Activated gamma-delta T cell treated with anti-CD3 and anti-CD28 coated beads, Interleukin-2, amount 50 U/mL, for 16 hours (primary cell): ENCODE results near the gene GIMD1.
A peak's percentile ranks its signal among the peaks of the same experiment; 100 is the strongest.
"Not testable (repeated sequence)": the region's sequence is repeated elsewhere in the genome, so short reads cannot be mapped to it uniquely, and the experiment has no call there.

Experiments used
- DNase-seq: peaks from one replicate; pipeline ENCODE4 v3.0.0-alpha.2; 2020; ENCODE audit warnings: low read depth

The GIMD1 gene

GRCh38 chr4:106351016-106351415 lies 17.6 kb downstream of the GIMD1 start:
- no peak for DNase-seq

- no peak for DNase-seq
These were observed 21.4 kb downstream of the GIMD1 start for GRCh38 chr4:106347167-106347566.

- no peak for DNase-seq
These were observed 24.0 kb downstream of the GIMD1 start for GRCh38 chr4:106344647-106344970.

GRCh38 chr4:106343865-106344646 lies 24.5 kb downstream of the GIMD1 start:
- DNase-seq, result no peak

- DNase-seq, result no peak
These were observed 27.8 kb downstream of the GIMD1 start for GRCh38 chr4:106340774-106341173.

- no peak for DNase-seq
These were observed 29.1 kb downstream of the GIMD1 start for GRCh38 chr4:106339431-106339830.

GRCh38 chr4:106338671-106339070 lies 29.9 kb downstream of the GIMD1 start:
- DNase-seq, result no peak

GRCh38 chr4:106337916-106338315 lies 30.7 kb downstream of the GIMD1 start:
- no peak for DNase-seq

- no peak for DNase-seq
These were observed 32.0 kb downstream of the GIMD1 start for GRCh38 chr4:106336618-106337017.

GRCh38 chr4:106334741-106335470 lies 33.7 kb downstream of the GIMD1 start:
- DNase-seq, result no peak

- no peak for DNase-seq
These were observed 35.4 kb downstream of the GIMD1 start for GRCh38 chr4:106333186-106333585.

GRCh38 chr4:106329041-106329618 lies 39.4 kb downstream of the GIMD1 start:
- DNase-seq, result no peak

GRCh38 chr4:106325800-106326199 lies 42.8 kb downstream of the GIMD1 start:
- DNase-seq, result no peak

- DNase-seq, result no peak
These were observed 45.5 kb downstream of the GIMD1 start for GRCh38 chr4:106323119-106323518.

GRCh38 chr4:106321814-106322213 lies 46.8 kb downstream of the GIMD1 start:
- DNase-seq, result not testable (repeated sequence)

- not testable (repeated sequence) for DNase-seq
These were observed 47.4 kb downstream of the GIMD1 start for GRCh38 chr4:106321168-106321567.

GRCh38 chr4:106320235-106320634 lies 48.3 kb downstream of the GIMD1 start:
- DNase-seq, result no peak

- DNase-seq, result no peak
These were observed 50.1 kb downstream of the GIMD1 start for GRCh38 chr4:106318511-106318910.

- DNase-seq, result no peak
These were observed 50.8 kb downstream of the GIMD1 start for GRCh38 chr4:106317815-106318214.

- DNase-seq, result no peak
These were observed 51.7 kb downstream of the GIMD1 start for GRCh38 chr4:106316773-106317409.

- DNase-seq, result peak; percentile 81
These were observed 52.4 kb downstream of the GIMD1 start, which contains the start of the genes AIMP1 and TBCK for GRCh38 chr4:106315968-106316772. Gene AIMP1, plus strand, starts transcription at chr4:106316550. Its CDS starts 8,460 bp downstream, at chr4:106325010. Gene TBCK, minus strand, starts transcription at chr4:106316209. Its CDS starts 7,249 bp downstream, at chr4:106308960.
